ENCODE results near the gene FAM3D. TPM values are rescaled to one million over a fixed set of nuclear protein-coding genes. Genes with fewer than 3 reads are reported as not detected.

The FAM3D gene
- total RNA-seq, 1 donor from 2014 or later: not detected

- DNase-seq (ENCODE audit: low spot score): no peak
- Mint-ChIP-seq H3K27ac (ENCODE audit: unreplicated experiment) (no peak overlapping the region), H3K36me3 (ENCODE audit: low read depth, unreplicated experiment) (no peaks in the 10 kb centered on the region), H3K27me3 (ENCODE audit: unreplicated experiment) (peaks cover 2% of the 10 kb centered on the region), H3K4me3 (ENCODE audit: unreplicated experiment) (no peak overlapping the region), H3K4me1 (ENCODE audit: unreplicated experiment) (no peaks in the 10 kb centered on the region), H3K9me3 (ENCODE audit: unreplicated experiment) (no peaks in the 10 kb centered on the region)
- no peak for TF ChIP-seq CTCF (IDR thresholded peaks at IDR 0.05; ENCODE audit: unreplicated experiment)
Observed at GRCh38 chr3:58591517-58592510, 74.8 kb downstream of the FAM3D start.

- peaks cover 9% of the 10 kb centered on the region for H3K4me1 Mint-ChIP-seq (ENCODE audit: unreplicated experiment)
Observed at GRCh38 chr3:58588030-58588614, 78.5 kb downstream of the FAM3D start.

GRCh38 chr3:58586776-58587192 lies 79.8 kb downstream of the FAM3D start:
- H3K9me3 Mint-ChIP-seq (ENCODE audit: unreplicated experiment): no peaks in the 10 kb centered on the region
- TF ChIP-seq CTCF (IDR thresholded peaks at IDR 0.05; ENCODE audit: unreplicated experiment): no peak
- no peak overlapping the region for H3K4me3 Mint-ChIP-seq (ENCODE audit: unreplicated experiment)
- no peak overlapping the region for H3K27ac Mint-ChIP-seq (ENCODE audit: unreplicated experiment)
- DNase-seq (ENCODE audit: low spot score): no peak
- H3K27me3 Mint-ChIP-seq (ENCODE audit: unreplicated experiment): peaks cover 12% of the 10 kb centered on the region
- H3K4me1 Mint-ChIP-seq (ENCODE audit: unreplicated experiment): peaks cover 9% of the 10 kb centered on the region
- H3K36me3 Mint-ChIP-seq (ENCODE audit: low read depth, unreplicated experiment): peaks cover 4% of the 10 kb centered on the region

More at GRCh38 chr3:58588030-58588614, 78.5 kb downstream of the FAM3D start:
- Mint-ChIP-seq H3K27ac (ENCODE audit: unreplicated experiment) (no peak overlapping the region), H3K4me3 (ENCODE audit: unreplicated experiment) (no peak overlapping the region), H3K27me3 (ENCODE audit: unreplicated experiment) (peaks cover 10% of the 10 kb centered on the region), H3K9me3 (ENCODE audit: unreplicated experiment) (no peaks in the 10 kb centered on the region), H3K36me3 (ENCODE audit: low read depth, unreplicated experiment) (peaks cover 4% of the 10 kb centered on the region)
- DNase-seq (ENCODE audit: low spot score): peak; percentile 65
- TF ChIP-seq CTCF (IDR thresholded peaks at IDR 0.05; ENCODE audit: unreplicated experiment): no peak

GRCh38 chr3:58585994-58586393 lies 80.6 kb downstream of the FAM3D start:
- TF ChIP-seq CTCF (IDR thresholded peaks at IDR 0.05; ENCODE audit: unreplicated experiment): no peak
- Mint-ChIP-seq H3K9me3 (ENCODE audit: unreplicated experiment) (no peaks in the 10 kb centered on the region), H3K36me3 (ENCODE audit: low read depth, unreplicated experiment) (peaks cover 4% of the 10 kb centered on the region), H3K27ac (ENCODE audit: unreplicated experiment) (no peak overlapping the region), H3K4me1 (ENCODE audit: unreplicated experiment) (peaks cover 14% of the 10 kb centered on the region), H3K4me3 (ENCODE audit: unreplicated experiment) (peak overlapping the region; percentile 38), H3K27me3 (ENCODE audit: unreplicated experiment) (peaks cover 13% of the 10 kb centered on the region)
- DNase-seq (ENCODE audit: low spot score): no peak
